GM06990 (cell line): ENCODE results near the gene ALDOC.

Experiments used
- DNase-seq: peaks from one replicate; pipeline ENCODE4 v3.0.0-alpha.2; 2011; ENCODE audit not compliant: insufficient read length; ENCODE audit errors: extremely low read depth
- H3K27me3 ChIP-seq: replicated peaks from 2 replicates; pipeline ENCODE4 v1.6.0; 2011; ENCODE audit warnings: low read length; ENCODE audit not compliant: control insufficient read depth, insufficient read depth
- H3K36me3 ChIP-seq: 2 replicates; pipeline ENCODE4 v1.5.1; 2011; ENCODE audit warnings: low read length; ENCODE audit not compliant: control insufficient read depth, insufficient read depth
- H3K4me3 ChIP-seq: replicated peaks from 2 replicates; pipeline ENCODE4 v1.5.1; 2011; ENCODE audit warnings: low read depth, mild to moderate bottlenecking, control low read depth, low read length
- CTCF ChIP-seq: IDR thresholded peaks from 2 replicates; pipeline ENCODE4 v1.5.1; 2011; ENCODE audit warnings: low read length, control low read depth, mild to moderate bottlenecking, inconsistent platforms; ENCODE audit not compliant: insufficient read depth, poor library complexity, severe bottlenecking

The ALDOC gene

DNA sequence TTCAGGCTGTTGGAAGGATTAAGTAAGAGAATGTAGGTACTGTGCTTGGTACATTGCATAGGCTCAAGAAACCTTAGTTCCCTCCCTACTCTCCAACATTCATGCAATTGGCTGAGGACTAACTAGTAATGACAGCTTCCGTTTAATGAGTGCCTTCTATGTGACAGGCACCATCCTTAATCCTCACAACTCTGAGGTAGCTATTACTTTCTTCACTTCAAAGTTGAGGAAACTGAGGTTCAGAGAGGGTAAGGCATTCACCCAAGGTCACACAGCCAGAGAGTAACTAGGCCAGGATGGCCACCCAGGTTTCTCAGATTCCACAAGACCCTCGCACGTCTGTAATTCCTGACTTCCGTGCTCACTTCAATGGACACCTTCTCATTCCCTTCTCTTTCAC lies 46.4 kb downstream of the ALDOC start:
- no peak for TF ChIP-seq CTCF
- DNase-seq: no peak
- no peak overlapping the region for H3K4me3 ChIP-seq
- no peaks in the 10 kb centered on the region; the same call in 1 of the 2 replicates for H3K27me3 ChIP-seq
- H3K36me3 ChIP-seq: no peaks in the 10 kb centered on the region

- TF ChIP-seq CTCF: no peak
- H3K4me3 ChIP-seq: no peak overlapping the region
- no peak for DNase-seq
- no peaks in the 10 kb centered on the region; the same call in 1 of the 2 replicates for H3K27me3 ChIP-seq
- no peaks in the 10 kb centered on the region for H3K36me3 ChIP-seq
Observed at GRCh38 chr17:28529013-28529400, 47.7 kb downstream of the ALDOC start.

DNA sequence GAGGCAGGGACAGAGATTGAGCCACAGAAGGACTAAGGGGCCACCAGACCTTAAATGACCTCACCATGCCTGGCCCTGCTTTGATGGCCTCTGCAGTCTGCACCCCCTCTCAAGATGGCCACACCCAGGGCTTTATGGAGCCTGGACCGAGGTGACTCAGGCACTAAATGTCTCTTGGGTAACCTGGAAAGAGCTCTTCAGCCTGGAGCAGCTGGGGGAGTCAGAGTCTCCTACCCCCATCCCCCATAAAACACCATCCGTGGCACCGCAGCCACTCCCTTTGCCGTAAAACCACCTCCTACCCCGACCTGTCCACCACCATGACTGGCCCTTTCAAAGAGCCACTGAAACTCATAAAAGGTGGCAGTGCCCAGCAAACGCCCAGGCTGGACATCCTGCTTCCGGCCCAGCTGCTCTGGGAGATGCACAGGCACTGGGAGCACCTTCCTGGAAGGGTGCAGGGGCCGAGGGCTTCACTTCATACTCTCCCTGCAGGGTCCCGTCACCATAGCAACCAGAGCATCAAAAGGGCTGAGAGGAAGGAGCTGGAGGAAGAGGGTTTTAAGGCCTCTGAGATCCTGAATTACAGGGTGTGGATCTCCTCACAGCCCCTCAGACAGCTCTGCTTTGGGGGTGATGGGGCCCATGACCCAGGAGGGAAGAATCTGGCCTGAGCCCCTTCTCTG lies 48.2 kb downstream of the ALDOC start:
- no peak for DNase-seq
- Histone ChIP-seq H3K36me3 (no peaks in the 10 kb centered on the region), H3K27me3 (no peaks in the 10 kb centered on the region; the same call in 1 of the 2 replicates), H3K4me3 (no peak overlapping the region)
- TF ChIP-seq CTCF: no peak

GRCh38 chr17:28527859-28528258 lies 48.8 kb downstream of the ALDOC start:
- Histone ChIP-seq H3K4me3 (no peak overlapping the region), H3K36me3 (no peaks in the 10 kb centered on the region), H3K27me3 (no peaks in the 10 kb centered on the region; the same call in 1 of the 2 replicates)
- no peak for TF ChIP-seq CTCF
- no peak for DNase-seq

- no peak for TF ChIP-seq CTCF
- no peaks in the 10 kb centered on the region for H3K36me3 ChIP-seq
- DNase-seq: no peak
- H3K27me3 ChIP-seq: no peaks in the 10 kb centered on the region; the same call in 1 of the 2 replicates
- H3K4me3 ChIP-seq: no peak overlapping the region
Observed at GRCh38 chr17:28527181-28527681, 49.5 kb downstream of the ALDOC start.
